ENCODE results near the gene FN1.

The FN1 gene

DNA sequence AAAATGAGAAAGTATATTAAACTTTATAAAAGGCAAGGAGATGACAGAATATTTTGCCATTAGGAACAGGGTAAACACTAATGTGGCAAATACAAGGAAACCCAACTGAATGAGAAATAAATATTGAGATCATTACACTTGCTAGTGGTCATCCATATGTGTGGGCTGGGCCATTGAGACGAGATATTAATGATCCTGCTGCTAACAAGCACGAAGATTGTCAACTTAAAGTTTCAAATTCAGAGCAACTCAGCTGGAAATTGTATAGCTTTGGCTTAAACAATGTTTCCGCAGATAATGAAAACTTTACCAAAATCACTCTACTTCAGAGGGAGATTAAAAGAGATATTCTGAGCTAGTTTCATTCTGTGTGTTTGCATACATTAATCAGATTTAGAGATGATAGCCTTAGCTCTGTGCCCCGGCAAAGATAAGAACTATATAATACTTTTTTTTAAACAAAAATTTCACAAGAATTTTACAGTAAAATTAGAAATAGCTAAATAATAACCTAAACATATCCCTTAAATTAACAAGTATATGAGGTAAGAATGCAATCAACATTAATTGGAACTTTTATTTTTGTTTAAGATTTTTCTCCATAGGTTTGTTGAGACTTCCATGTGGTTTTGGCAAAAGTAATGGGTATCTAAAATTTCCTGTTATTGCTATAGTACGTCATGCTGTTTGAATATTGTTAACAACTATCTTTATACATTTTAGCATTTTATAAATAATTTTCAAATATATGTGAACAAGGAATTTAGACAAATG, 40.0 kb downstream of the FN1 start:
- H3K4me3 ChIP-seq (ENCODE audit: low read depth, low read length) = no peak overlapping the region
- TF ChIP-seq, protein P1, sequence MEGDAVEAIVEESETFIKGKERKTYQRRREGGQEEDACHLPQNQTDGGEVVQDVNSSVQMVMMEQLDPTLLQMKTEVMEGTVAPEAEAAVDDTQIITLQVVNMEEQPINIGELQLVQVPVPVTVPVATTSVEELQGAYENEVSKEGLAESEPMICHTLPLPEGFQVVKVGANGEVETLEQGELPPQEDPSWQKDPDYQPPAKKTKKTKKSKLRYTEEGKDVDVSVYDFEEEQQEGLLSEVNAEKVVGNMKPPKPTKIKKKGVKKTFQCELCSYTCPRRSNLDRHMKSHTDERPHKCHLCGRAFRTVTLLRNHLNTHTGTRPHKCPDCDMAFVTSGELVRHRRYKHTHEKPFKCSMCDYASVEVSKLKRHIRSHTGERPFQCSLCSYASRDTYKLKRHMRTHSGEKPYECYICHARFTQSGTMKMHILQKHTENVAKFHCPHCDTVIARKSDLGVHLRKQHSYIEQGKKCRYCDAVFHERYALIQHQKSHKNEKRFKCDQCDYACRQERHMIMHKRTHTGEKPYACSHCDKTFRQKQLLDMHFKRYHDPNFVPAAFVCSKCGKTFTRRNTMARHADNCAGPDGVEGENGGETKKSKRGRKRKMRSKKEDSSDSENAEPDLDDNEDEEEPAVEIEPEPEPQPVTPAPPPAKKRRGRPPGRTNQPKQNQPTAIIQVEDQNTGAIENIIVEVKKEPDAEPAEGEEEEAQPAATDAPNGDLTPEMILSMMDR (IDR thresholded peaks at IDR 0.05; ENCODE audit: low read depth, low read length) = no peak

DNA sequence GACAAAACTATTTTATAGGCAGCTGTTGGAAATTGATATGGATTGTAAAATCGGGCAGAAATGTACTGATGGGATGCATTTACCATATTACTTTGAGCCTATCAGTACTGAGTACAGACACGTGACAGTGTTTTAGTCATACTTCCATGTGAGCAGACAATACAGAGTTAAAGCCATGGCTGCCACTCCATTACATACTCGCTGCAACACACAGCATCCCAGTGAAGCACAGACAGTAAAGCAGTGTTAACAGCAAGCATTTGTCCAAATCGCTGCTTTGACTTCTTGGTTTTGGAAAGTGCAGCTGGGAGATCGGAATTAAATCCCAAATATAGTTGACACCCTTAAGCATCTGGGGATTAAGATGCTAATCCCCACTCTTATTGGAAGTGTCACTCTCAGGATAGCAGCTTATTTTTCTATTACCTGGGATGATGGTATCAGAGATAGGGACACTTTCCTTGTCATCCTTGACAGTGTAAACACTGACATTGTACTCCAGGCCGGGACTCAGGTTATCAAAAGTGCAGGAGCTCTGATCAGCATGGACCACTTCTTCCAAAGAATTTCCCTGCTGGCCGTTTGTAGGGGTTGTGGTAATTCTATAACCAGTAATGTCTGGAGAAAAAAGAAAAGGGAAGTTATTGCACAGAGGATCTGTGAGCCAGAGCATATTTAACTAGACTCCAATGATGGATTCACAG, 41.6 kb downstream of the FN1 start:
- H3K4me3 ChIP-seq (ENCODE audit: low read depth, low read length) = no peak overlapping the region
- TF ChIP-seq, protein P1 (IDR thresholded peaks at IDR 0.05; ENCODE audit: low read depth, low read length) = no peak

DNA sequence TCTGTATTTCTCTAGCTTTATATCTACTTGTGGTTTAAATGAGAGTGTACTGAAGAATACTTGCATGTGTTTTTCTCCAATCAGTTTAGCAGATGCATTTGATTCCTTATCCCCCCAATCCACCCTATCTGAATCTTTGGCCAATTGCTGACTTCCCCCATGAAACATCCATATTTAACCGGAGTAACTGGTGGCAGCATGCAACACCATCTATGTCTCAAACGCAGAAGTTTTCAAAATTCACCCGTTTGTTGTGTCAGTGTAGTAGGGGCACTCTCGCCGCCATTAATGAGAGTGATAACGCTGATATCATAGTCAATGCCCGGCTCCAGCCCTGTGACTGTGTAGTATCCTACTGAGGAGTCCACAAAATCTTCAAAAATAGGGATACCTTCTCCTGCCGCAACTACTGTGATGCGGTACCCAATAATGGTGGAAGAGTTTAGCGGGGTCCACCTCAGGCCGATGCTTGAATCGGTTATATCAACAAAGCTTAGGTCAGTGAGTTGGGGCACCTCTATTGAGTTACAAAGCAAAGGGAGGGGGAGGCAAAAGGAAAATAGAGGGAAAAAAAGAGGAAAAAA, 43.1 kb downstream of the FN1 start:
- TF ChIP-seq, protein P1 (IDR thresholded peaks at IDR 0.05; ENCODE audit: low read depth, low read length) = no peak

DNA sequence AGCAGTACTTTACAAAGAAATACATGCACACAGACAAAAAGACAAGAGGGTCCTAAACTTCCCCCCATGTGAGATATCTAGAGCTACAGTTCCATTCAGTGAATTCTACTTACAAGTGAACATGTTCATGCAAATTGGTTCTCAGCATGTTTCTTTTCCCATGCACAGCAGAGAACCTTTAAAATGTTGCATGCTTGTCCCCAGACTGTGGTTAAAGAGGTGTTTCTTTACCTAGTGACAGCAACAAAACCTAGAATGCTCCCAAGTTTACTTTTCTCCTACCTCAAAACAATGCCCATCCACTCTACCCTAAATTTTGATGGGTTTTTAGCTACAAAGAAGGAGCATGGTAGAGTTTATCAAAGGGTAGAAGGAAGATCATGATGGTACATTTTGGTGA, 43.7 kb downstream of the FN1 start:
- H3K4me3 ChIP-seq (ENCODE audit: low read depth, low read length) = no peak overlapping the region
- TF ChIP-seq, protein P1 (IDR thresholded peaks at IDR 0.05; ENCODE audit: low read depth, low read length) = no peak

More for the DNA sequence above, 43.1 kb downstream of the FN1 start:
- no peak overlapping the region for H3K4me3 ChIP-seq (ENCODE audit: low read depth, low read length)

DNA sequence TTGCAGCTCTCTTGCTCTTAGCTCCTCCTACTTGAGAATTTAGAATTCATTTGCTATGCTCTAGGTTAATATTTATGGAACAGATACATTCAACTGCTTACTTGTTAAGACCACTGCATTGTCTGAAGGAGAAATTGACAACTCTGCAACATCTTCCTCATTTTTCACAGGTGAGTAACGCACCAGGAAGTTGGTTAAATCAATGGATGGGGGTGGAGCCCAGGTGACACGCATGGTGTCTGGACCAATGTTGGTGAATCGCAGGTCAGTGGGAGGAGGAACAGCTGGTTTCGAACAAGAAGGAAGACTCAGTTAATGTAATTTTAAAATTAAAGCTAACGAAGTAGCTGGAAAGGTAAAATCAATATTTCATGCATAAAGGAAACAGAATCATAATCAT, 44.3 kb downstream of the FN1 start:
- no peak overlapping the region for H3K4me3 ChIP-seq (ENCODE audit: low read depth, low read length)
- TF ChIP-seq, protein P1 (IDR thresholded peaks at IDR 0.05; ENCODE audit: low read depth, low read length) = no peak

DNA sequence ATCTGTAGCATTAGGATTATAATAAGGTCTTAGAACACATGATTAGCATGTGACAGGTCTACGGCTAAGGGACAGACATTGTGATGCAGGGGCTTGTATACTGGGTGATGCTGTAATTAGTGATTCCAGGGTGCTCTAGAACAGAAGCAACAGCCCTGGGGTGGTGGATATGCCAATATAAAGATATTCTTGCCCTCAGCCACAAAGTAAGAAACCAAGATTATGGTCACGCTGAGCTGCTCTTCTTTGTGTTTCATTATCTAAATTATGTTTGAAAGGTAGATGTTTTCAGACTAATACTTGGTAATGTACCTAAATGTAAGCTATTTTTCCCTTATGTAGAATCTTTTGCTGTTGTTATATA, 45.3 kb downstream of the FN1 start:
- H3K4me3 ChIP-seq (ENCODE audit: low read depth, low read length) = no peak overlapping the region
- TF ChIP-seq, protein P1 (IDR thresholded peaks at IDR 0.05; ENCODE audit: low read depth, low read length) = no peak

Measured in WI38 (cell line).